ENCODE data around the gene BAHCC1. TPM values are rescaled to one million over a fixed set of nuclear protein-coding genes. Genes with fewer than 3 reads are reported as not detected.

Gene BAHCC1
- total and polyA plus RNA-seq, 10 of the 15 experiments (the other 5 are each of a cell fraction or from before 2014, with no cell fraction given): 0.03 to 0.14 (median 0.11) TPM; not detected in 6

GRCh38 chr17:81426393-81427172, 31.3 kb downstream of the BAHCC1 start:
- ChIA-PET CTCF (no interaction called here), RAD21 (ENCODE audit: unreplicated experiment) (no interaction called here), SMC1A (ENCODE audit: uncharacterized antibody, unreplicated experiment) (no interaction called here), POLR2A (no interaction called here)
- H3K9me3 ChIP-seq (replicated peaks; ENCODE audit: control insufficient read depth, insufficient read depth, low read length): no peaks in the 10 kb centered on the region; the same call in 2 of the 3 replicates
- no peaks in the 10 kb centered on the region for H3K79me2 ChIP-seq (ENCODE audit: control insufficient read depth, insufficient read depth, low read length)
- 21% methylated on average over 22 of the region's 22 CpGs for WGBS (ENCODE audit: insufficient coverage, insufficient replicate concordance, low lambda C conversion rate, missing lambda C conversion rate)
- no peak for FAIRE-seq
- TF ChIP-seq EED (IDR thresholded peaks at IDR 0.05; ENCODE audit: low read depth) (no peak), MXI1 (IDR thresholded peaks at IDR 0.05; ENCODE audit: low read depth, low read length) (no peak), ZNF217 (IDR thresholded peaks at IDR 0.05) (no peak), BMI1 (IDR thresholded peaks at IDR 0.05; ENCODE audit: borderline replicate concordance) (no peak), HSF1 (IDR thresholded peaks at IDR 0.05; ENCODE audit: low read depth, low read length) (no peak), FOXK2 (IDR thresholded peaks at IDR 0.05) (no peak), ZBTB4 (CRISPR knock-in tag; IDR thresholded peaks at IDR 0.05) (no peak), RAD51 (IDR thresholded peaks at IDR 0.05) (no peak)
- TF ChIP-seq, protein P1, sequence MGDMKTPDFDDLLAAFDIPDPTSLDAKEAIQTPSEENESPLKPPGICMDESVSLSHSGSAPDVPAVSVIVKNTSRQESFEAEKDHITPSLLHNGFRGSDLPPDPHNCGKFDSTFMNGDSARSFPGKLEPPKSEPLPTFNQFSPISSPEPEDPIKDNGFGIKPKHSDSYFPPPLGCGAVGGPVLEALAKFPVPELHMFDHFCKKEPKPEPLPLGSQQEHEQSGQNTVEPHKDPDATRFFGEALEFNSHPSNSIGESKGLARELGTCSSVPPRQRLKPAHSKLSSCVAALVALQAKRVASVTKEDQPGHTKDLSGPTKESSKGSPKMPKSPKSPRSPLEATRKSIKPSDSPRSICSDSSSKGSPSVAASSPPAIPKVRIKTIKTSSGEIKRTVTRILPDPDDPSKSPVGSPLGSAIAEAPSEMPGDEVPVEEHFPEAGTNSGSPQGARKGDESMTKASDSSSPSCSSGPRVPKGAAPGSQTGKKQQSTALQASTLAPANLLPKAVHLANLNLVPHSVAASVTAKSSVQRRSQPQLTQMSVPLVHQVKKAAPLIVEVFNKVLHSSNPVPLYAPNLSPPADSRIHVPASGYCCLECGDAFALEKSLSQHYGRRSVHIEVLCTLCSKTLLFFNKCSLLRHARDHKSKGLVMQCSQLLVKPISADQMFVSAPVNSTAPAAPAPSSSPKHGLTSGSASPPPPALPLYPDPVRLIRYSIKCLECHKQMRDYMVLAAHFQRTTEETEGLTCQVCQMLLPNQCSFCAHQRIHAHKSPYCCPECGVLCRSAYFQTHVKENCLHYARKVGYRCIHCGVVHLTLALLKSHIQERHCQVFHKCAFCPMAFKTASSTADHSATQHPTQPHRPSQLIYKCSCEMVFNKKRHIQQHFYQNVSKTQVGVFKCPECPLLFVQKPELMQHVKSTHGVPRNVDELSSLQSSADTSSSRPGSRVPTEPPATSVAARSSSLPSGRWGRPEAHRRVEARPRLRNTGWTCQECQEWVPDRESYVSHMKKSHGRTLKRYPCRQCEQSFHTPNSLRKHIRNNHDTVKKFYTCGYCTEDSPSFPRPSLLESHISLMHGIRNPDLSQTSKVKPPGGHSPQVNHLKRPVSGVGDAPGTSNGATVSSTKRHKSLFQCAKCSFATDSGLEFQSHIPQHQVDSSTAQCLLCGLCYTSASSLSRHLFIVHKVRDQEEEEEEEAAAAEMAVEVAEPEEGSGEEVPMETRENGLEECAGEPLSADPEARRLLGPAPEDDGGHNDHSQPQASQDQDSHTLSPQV (IDR thresholded peaks at IDR 0.05): no peak
- BruUV-seq (replicated peaks): no TSS peak
- no peak overlapping the region for H3K4me3 ChIP-seq
- no peaks in the 10 kb centered on the region for H3K4me1 ChIP-seq (ENCODE audit: control insufficient read depth, insufficient read depth, low read length)
- H4K20me1 ChIP-seq (ENCODE audit: control insufficient read depth, insufficient read depth): no peaks in the 10 kb centered on the region
- intact Hi-C loops (cut with micrococcal nuclease; ENCODE audit: unreplicated experiment) (no loop called here), in situ Hi-C loops (cut with MboI) (no loop called here)
- no peak for ATAC-seq
- H3K27ac ChIP-seq (ENCODE audit: control insufficient read depth, insufficient read depth): no peak overlapping the region
- no peak overlapping the region for H2AFZ ChIP-seq (ENCODE audit: control insufficient read depth, low read depth, low read length)
- peaks cover 4 to 6% of the 10 kb centered on the region in 2 experiments; a peak in 2 of 4 replicates for H3K27me3 ChIP-seq (replicated peaks in 1 of 2; ENCODE audit: control insufficient read depth in 2 of 2, insufficient read depth in 2 of 2, low read length in 1 of 2)
- H3K9ac ChIP-seq (ENCODE audit: control insufficient read depth, insufficient read depth, low read length): no peak overlapping the region
- no peaks in the 10 kb centered on the region for H3K36me3 ChIP-seq (ENCODE audit: control insufficient read depth in 2 of 2, insufficient read depth in 2 of 2, low read length in 1 of 2)
- DNase-seq (ENCODE audit: low read depth, low spot score): no peak
- no peak overlapping the region for H3K4me2 ChIP-seq (ENCODE audit: control insufficient read depth, insufficient read depth)
